ENCODE data around the gene ST3GAL5. TPM values are rescaled to one million over a fixed set of nuclear protein-coding genes. Genes with fewer than 3 reads are reported as not detected.

ST3GAL5 gene
- total and polyA plus RNA-seq, 2 of the 8 experiments (the other 6 are each of a cell fraction or from before 2014, with no cell fraction given), result 1.9 to 4.5 TPM

GRCh38 chr2:85823951-85824350 is 64.8 kb downstream of the ST3GAL5 start (continued):
- no peak for TF ChIP-seq TEAD4 (IDR thresholded peaks at IDR 0.05; ENCODE audit: low read depth, low read length)

All from H1 (cell line).